NT2/D1 (cell line): ENCODE data around the gene NDUFAF2.

Experiments used
- SUZ12 ChIP-seq: IDR thresholded peaks from 2 replicates; pipeline ENCODE4 v1.6.1; 2011; ENCODE audit not compliant: insufficient read length, insufficient read depth; ENCODE audit errors: extremely low read depth
- YY1 ChIP-seq: IDR thresholded peaks from 2 replicates; pipeline ENCODE4 v1.6.1; 2011; ENCODE audit not compliant: insufficient read length, insufficient read depth
- ZNF274 ChIP-seq: IDR thresholded peaks from 2 replicates; pipeline ENCODE4 v1.6.1; 2011; ENCODE audit warnings: mild to moderate bottlenecking, low read depth, low read length

DNA sequence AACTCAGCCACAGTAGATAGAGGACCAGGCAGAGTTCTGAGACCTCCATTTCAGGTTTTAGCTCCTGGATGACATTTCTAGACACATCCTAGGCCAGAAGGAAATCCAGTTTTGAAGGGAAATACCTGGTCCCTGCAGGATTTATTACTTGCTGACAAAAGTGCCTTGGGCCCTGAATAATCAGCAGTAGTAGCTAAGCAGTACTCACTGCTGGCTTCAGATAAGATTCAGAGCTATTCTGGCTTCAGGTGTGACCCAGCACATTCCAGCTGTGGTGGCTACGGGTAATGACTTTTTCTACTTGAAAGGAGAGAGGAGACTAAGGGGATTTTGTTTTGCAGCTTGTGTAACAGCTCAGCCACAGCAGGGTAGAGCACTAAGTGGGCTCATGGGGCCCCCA, 34.0 kb downstream of the NDUFAF2 start:
- no peak for TF ChIP-seq ZNF274
- no peak for TF ChIP-seq SUZ12
- TF ChIP-seq YY1: no peak
